Testis (tissue), 3 donors: ENCODE measurements around the gene AKAP12. TPM values are rescaled to one million over a fixed set of nuclear protein-coding genes. Genes with fewer than 3 reads are reported as not detected.

Source experiments
- DNase-seq: peaks from one replicate; pipeline ENCODE4 v3.0.0-alpha.2; 2019
- H3K27ac ChIP-seq, 2 donors: fragments of 200-600 bp; sonication (generic); one replicate each; pipeline ENCODE4 v1.5.1; 2019
- H3K27me3 ChIP-seq: fragments of 200-600 bp; sonication (generic); one replicate; pipeline ENCODE4 v1.5.1; 2019
- H3K36me3 ChIP-seq: fragments of 200-600 bp; sonication (generic); one replicate; pipeline ENCODE4 v1.5.1; 2017; ENCODE audit warnings: low read depth; ENCODE audit errors: missing control alignments
- H3K4me1 ChIP-seq: fragments of 200-600 bp; sonication (generic); one replicate; pipeline ENCODE4 v1.5.1; 2019
- H3K4me3 ChIP-seq, 2 donors: fragments of 200-600 bp; sonication (generic); one replicate each; pipeline ENCODE4 v1.5.1; 2017 to 2019
- H3K9me3 ChIP-seq: fragments of 200-600 bp; sonication (generic); one replicate; pipeline ENCODE4 v1.5.1; 2017
- POLR2A ChIP-seq: fragments of 450-650 bp; IDR thresholded peaks from one replicate; pipeline ENCODE4 v1.6.1; 2017; ENCODE audit warnings: antibody characterized with exemption, mild to moderate bottlenecking, moderate library complexity
- WGBS, 2 donors: methylation state at CpG; one replicate each; pipeline ENCODE4 v1.1.5; 2018; 5-methylcytosine and 5-hydroxymethylcytosine counted together
- intact Hi-C: fragments of 100-400 bp; cut with DNase I; formaldehyde crosslinking; loops from one replicate; pipeline ENCODE4 v1.15.1; 2023; ENCODE audit warnings: low total_unique reads
- polyA plus RNA-seq: library from polyadenylated mRNA; stranded (reverse); fragments of 350-450 nt; fragmentation: Illumina TruSeq; extraction: RNeasy Lipid Tissue Mini Kit (QIAGEN cat#74804); gene quantifications from one replicate; pipeline ENCODE4 v1.2.3, GENCODE V29; 2014; ENCODE audit warnings: low read depth, low replicate concordance; ENCODE audit not compliant: insufficient read depth
- total RNA-seq, 2 donors: library from RNA; depleted of rRNA; stranded (reverse); fragments of >200 nt; gene quantifications; one replicate each; pipeline ENCODE4 v1.2.3, GENCODE V29; 2016
- TF ChIP-seq, protein P1 (sequence below), 3 experiments: fragments of 450-650 bp in 2 of 3; fragments of 200-600 bp in 1 of 3; sonication (generic) in 1 of 3; IDR thresholded peaks; one replicate each; pipeline ENCODE4 v1.5.1; 2016 to 2019; ENCODE audit warnings: antibody characterized with exemption in 3 of 3, mild to moderate bottlenecking in 2 of 3, moderate library complexity in 1 of 3

The AKAP12 gene
- total and polyA plus RNA-seq, 3 donors from 2014 or later, result 244 to 287 (median 280) TPM

- TF ChIP-seq POLR2A, result no peak
- TF ChIP-seq, protein P1, sequence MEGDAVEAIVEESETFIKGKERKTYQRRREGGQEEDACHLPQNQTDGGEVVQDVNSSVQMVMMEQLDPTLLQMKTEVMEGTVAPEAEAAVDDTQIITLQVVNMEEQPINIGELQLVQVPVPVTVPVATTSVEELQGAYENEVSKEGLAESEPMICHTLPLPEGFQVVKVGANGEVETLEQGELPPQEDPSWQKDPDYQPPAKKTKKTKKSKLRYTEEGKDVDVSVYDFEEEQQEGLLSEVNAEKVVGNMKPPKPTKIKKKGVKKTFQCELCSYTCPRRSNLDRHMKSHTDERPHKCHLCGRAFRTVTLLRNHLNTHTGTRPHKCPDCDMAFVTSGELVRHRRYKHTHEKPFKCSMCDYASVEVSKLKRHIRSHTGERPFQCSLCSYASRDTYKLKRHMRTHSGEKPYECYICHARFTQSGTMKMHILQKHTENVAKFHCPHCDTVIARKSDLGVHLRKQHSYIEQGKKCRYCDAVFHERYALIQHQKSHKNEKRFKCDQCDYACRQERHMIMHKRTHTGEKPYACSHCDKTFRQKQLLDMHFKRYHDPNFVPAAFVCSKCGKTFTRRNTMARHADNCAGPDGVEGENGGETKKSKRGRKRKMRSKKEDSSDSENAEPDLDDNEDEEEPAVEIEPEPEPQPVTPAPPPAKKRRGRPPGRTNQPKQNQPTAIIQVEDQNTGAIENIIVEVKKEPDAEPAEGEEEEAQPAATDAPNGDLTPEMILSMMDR (IDR thresholded peaks at IDR 0.05), result no peak
- Histone ChIP-seq H3K36me3 (no peaks in the 10 kb centered on the region), H3K9me3 (no peaks in the 10 kb centered on the region), H3K4me1 (no peaks in the 10 kb centered on the region), H3K27ac (no peak overlapping the region), H3K27me3 (no peaks in the 10 kb centered on the region), H3K4me3 (no peak overlapping the region)
- intact Hi-C loops, result no loop called here
- WGBS, 2 donors, result 94 to 97% methylated on average over 5 of the region's 5 CpGs
- DNase-seq, result no peak
These were observed 119.7 kb downstream of the AKAP12 start for GRCh38 chr6:151359486-151359885.

- Histone ChIP-seq H3K9me3 (no peaks in the 10 kb centered on the region), H3K4me1 (no peaks in the 10 kb centered on the region), H3K27me3 (no peaks in the 10 kb centered on the region), H3K4me3 (no peak overlapping the region), H3K27ac (no peak overlapping the region), H3K36me3 (no peaks in the 10 kb centered on the region)
- WGBS, 2 donors, result 81 to 90% methylated on average over 6 of the region's 6 CpGs
- TF ChIP-seq, protein P1 (IDR thresholded peaks at IDR 0.05), result no peak
- TF ChIP-seq POLR2A, result no peak
- no peak for DNase-seq
- intact Hi-C loops, result no loop called here
These were observed 125.5 kb downstream of the AKAP12 start for GRCh38 chr6:151365233-151365632.

- TF ChIP-seq POLR2A, result no peak
- TF ChIP-seq, protein P1 (IDR thresholded peaks at IDR 0.05), result no peak
- Histone ChIP-seq H3K4me1 (no peaks in the 10 kb centered on the region), H3K9me3 (no peaks in the 10 kb centered on the region), H3K27ac (no peak overlapping the region), H3K27me3 (no peaks in the 10 kb centered on the region), H3K4me3 (no peak overlapping the region), H3K36me3 (no peaks in the 10 kb centered on the region)
- WGBS, 2 donors, result 72 to 94% methylated on average over 6 of the region's 6 CpGs
- no peak for DNase-seq
- intact Hi-C loops, result no loop called here
These were observed 130.8 kb downstream of the AKAP12 start for GRCh38 chr6:151370509-151371078.

DNA sequence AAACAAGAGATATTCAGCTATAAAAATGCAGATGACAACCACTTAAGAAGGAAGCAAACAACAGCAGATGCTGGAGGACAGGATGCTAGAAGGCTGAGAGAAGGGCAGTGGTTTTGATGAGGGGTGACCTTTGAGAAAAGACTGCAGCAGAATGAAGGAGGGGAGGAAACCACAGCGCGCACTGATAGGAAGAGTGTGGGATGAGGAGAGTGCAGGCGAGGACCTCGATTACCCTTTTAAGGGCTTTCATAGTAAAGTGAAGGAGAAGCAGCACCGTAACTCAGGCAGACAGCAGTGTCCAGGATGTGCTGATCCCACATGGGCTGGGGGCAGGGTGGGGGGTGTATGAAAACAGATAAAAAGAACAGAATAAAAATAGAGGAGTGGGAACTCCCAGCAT lies 132.4 kb downstream of the AKAP12 start:
- no peaks in the 10 kb centered on the region for H3K27me3 ChIP-seq
- no peaks in the 10 kb centered on the region for H3K36me3 ChIP-seq
- no peaks in the 10 kb centered on the region for H3K9me3 ChIP-seq
- intact Hi-C loops, result no loop called here
- H3K4me3 ChIP-seq, result no peak overlapping the region
- WGBS, 2 donors, result 55% methylated on average over 5 of the region's 5 CpGs
- H3K4me1 ChIP-seq, result no peaks in the 10 kb centered on the region
- no peak for TF ChIP-seq POLR2A
- TF ChIP-seq, protein P1 (IDR thresholded peaks at IDR 0.05), result no peak
- no peak overlapping the region for H3K27ac ChIP-seq
- no peak for DNase-seq

DNA sequence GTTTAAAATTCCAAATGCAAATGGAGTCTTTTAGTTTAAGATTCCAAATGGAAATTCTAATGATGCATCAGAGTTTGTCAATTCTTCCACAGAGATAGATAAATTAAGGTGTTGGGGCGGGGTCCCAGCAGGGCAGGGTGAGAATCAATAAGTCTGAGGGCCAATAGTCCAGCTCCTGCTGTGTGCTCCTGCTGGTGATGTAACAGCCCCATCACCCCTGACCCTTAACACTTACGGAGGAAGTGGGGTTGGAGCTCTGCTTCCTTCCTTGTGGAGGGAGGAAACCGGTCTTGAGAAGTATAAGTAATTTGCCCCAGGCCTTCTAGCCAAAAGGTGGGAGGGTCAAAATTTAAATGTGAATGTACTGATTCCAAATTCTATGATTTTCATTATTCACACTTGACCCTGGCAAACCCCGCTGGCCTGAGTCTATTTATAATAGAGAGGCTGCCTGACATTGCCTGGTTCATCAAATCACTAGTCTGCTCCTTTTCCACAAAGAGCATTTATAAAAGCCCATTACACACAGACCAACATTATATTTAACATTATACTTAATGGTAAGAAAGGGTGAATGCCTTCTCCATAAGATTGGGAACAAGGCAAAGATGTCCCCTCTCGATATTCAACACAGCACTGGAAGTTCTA lies 134.4 kb downstream of the AKAP12 start:
- TF ChIP-seq, protein P1 (IDR thresholded peaks at IDR 0.05), result no peak
- intact Hi-C loops, result no loop called here
- no peak for DNase-seq
- WGBS, 2 donors, result 77 to 88% methylated on average over 5 of the region's 5 CpGs
- Histone ChIP-seq H3K36me3 (no peaks in the 10 kb centered on the region), H3K9me3 (no peaks in the 10 kb centered on the region), H3K4me1 (no peaks in the 10 kb centered on the region), H3K4me3 (no peak overlapping the region), H3K27me3 (no peaks in the 10 kb centered on the region), H3K27ac (no peak overlapping the region)
